ENCODE results near the gene RNPEP. TPM values are rescaled to one million over a fixed set of nuclear protein-coding genes. Genes with fewer than 3 reads are reported as not detected.

Gene RNPEP
- total RNA-seq, 1 experiment from 2014 or later: 57.4 TPM

DNA sequence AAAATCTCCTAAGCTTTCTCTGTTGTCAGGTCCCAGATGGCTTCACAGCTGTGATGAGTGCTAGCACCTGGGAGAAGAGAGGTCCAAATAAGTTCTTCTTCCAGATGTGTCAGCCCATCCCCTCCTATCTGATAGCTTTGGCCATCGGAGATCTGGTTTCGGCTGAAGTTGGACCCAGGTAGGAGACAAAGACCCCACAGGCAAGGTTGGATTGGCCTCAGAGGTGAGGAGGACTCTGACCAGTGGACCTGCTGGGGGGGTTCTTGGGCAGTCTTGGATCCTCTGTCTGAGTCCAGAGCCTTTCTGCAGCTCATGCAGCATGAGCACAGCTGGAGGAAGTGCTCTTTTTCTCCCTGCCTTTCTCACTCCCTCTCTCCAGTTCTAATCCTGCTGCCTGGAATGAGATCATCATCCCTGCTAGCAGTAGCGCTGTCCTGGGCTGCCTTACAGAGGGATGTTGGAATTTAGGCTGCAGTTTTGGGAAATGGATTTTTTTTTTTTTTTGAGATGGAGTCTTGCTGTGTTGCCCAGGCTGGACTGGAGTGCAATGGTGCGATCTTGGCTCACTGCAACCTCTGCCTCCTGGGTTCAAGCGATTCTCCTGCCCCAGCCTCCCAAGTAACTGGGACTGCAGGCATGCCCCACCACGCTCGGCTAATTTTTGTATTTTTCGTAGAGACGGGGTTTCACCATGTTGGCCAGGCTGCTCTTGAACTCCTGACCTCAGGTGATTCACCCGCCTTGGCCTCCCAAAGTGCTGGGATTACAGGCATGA is 7.1 kb downstream of the RNPEP start:
- Mint-ChIP-seq H3K4me1 (peaks cover 17% of the 10 kb centered on the region), H3K36me3 (peaks cover 51% of the 10 kb centered on the region), H3K27ac (no peak overlapping the region), H3K4me3 (no peak overlapping the region), H3K27me3 (ENCODE audit: low read depth) (no peaks in the 10 kb centered on the region), H3K9me3 (no peaks in the 10 kb centered on the region)
- ATAC-seq: no peak
- CTCF ChIA-PET: no interaction called here
- DNase-seq (ENCODE audit: low spot score): no peak
- POLR2A ChIA-PET: interaction anchor here (0.5 kb wide), 1 partner anchor 64 kb away, joined by 3 read pairs; no protein-coding TSS in a partner anchor
- no peak for TF ChIP-seq EMX1 (CRISPR knock-in tag; IDR thresholded peaks at IDR 0.05)
- TF ChIP-seq, protein P1, sequence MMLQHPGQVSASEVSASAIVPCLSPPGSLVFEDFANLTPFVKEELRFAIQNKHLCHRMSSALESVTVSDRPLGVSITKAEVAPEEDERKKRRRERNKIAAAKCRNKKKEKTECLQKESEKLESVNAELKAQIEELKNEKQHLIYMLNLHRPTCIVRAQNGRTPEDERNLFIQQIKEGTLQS (CRISPR knock-in tag; conservative IDR thresholded peaks at IDR 0.05): no peak
- TF ChIP-seq JAZF1 (CRISPR knock-in tag; IDR thresholded peaks at IDR 0.05): no peak
- TF ChIP-seq SOX15 (CRISPR knock-in tag; IDR thresholded peaks at IDR 0.05): no peak
- TF ChIP-seq NR3C1 (CRISPR knock-in tag; conservative IDR thresholded peaks at IDR 0.05; ENCODE audit: low read depth): no peak

DNA sequence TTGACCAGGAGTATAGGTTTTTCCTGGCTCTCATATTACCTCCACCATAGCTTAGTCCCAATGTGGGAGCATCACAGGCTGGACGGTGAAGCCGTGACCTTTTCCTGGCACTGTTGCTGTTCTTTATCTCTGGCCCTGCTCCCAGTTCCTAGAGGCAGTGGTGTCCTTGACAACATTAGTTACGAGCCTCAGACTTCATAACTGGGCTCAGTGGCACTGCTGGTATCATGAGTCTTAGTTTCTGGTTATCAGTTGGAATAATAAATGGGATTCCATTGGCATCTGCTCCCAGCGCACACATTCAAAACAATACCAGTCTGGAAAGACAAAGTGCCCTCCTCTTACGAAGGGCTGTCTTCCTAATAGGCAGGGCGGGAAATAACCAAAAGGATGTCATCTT is 8.0 kb downstream of the RNPEP start:
- TF ChIP-seq, protein P1 (CRISPR knock-in tag; conservative IDR thresholded peaks at IDR 0.05): no peak
- TF ChIP-seq, protein P2, sequence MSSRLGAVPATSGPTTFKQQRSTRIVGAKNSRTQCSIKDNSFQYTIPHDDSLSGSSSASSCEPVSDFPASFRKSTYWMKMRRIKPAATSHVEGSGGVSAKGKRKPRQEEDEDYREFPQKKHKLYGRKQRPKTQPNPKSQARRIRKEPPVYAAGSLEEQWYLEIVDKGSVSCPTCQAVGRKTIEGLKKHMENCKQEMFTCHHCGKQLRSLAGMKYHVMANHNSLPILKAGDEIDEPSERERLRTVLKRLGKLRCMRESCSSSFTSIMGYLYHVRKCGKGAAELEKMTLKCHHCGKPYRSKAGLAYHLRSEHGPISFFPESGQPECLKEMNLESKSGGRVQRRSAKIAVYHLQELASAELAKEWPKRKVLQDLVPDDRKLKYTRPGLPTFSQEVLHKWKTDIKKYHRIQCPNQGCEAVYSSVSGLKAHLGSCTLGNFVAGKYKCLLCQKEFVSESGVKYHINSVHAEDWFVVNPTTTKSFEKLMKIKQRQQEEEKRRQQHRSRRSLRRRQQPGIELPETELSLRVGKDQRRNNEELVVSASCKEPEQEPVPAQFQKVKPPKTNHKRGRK (CRISPR knock-in tag; IDR thresholded peaks at IDR 0.05; ENCODE audit: borderline replicate concordance): no peak
- TF ChIP-seq, protein P3, sequence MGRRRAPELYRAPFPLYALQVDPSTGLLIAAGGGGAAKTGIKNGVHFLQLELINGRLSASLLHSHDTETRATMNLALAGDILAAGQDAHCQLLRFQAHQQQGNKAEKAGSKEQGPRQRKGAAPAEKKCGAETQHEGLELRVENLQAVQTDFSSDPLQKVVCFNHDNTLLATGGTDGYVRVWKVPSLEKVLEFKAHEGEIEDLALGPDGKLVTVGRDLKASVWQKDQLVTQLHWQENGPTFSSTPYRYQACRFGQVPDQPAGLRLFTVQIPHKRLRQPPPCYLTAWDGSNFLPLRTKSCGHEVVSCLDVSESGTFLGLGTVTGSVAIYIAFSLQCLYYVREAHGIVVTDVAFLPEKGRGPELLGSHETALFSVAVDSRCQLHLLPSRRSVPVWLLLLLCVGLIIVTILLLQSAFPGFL (CRISPR knock-in tag; IDR thresholded peaks at IDR 0.05; ENCODE audit: borderline replicate concordance): no peak
- TF ChIP-seq, protein P4, sequence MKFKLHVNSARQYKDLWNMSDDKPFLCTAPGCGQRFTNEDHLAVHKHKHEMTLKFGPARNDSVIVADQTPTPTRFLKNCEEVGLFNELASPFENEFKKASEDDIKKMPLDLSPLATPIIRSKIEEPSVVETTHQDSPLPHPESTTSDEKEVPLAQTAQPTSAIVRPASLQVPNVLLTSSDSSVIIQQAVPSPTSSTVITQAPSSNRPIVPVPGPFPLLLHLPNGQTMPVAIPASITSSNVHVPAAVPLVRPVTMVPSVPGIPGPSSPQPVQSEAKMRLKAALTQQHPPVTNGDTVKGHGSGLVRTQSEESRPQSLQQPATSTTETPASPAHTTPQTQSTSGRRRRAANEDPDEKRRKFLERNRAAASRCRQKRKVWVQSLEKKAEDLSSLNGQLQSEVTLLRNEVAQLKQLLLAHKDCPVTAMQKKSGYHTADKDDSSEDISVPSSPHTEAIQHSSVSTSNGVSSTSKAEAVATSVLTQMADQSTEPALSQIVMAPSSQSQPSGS (CRISPR knock-in tag; IDR thresholded peaks at IDR 0.05; ENCODE audit: borderline replicate concordance, low read depth): no peak
- TF ChIP-seq ESRRA (CRISPR knock-in tag; IDR thresholded peaks at IDR 0.05; ENCODE audit: borderline replicate concordance): no peak
- TF ChIP-seq, protein P5, sequence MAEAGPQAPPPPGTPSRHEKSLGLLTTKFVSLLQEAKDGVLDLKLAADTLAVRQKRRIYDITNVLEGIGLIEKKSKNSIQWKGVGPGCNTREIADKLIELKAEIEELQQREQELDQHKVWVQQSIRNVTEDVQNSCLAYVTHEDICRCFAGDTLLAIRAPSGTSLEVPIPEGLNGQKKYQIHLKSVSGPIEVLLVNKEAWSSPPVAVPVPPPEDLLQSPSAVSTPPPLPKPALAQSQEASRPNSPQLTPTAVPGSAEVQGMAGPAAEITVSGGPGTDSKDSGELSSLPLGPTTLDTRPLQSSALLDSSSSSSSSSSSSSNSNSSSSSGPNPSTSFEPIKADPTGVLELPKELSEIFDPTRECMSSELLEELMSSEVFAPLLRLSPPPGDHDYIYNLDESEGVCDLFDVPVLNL (CRISPR knock-in tag; IDR thresholded peaks at IDR 0.05; ENCODE audit: borderline replicate concordance, low read depth): no peak
- TF ChIP-seq, protein P6, sequence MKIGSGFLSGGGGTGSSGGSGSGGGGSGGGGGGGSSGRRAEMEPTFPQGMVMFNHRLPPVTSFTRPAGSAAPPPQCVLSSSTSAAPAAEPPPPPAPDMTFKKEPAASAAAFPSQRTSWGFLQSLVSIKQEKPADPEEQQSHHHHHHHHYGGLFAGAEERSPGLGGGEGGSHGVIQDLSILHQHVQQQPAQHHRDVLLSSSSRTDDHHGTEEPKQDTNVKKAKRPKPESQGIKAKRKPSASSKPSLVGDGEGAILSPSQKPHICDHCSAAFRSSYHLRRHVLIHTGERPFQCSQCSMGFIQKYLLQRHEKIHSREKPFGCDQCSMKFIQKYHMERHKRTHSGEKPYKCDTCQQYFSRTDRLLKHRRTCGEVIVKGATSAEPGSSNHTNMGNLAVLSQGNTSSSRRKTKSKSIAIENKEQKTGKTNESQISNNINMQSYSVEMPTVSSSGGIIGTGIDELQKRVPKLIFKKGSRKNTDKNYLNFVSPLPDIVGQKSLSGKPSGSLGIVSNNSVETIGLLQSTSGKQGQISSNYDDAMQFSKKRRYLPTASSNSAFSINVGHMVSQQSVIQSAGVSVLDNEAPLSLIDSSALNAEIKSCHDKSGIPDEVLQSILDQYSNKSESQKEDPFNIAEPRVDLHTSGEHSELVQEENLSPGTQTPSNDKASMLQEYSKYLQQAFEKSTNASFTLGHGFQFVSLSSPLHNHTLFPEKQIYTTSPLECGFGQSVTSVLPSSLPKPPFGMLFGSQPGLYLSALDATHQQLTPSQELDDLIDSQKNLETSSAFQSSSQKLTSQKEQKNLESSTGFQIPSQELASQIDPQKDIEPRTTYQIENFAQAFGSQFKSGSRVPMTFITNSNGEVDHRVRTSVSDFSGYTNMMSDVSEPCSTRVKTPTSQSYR (CRISPR knock-in tag; IDR thresholded peaks at IDR 0.05): no peak
- TF ChIP-seq, protein P7, sequence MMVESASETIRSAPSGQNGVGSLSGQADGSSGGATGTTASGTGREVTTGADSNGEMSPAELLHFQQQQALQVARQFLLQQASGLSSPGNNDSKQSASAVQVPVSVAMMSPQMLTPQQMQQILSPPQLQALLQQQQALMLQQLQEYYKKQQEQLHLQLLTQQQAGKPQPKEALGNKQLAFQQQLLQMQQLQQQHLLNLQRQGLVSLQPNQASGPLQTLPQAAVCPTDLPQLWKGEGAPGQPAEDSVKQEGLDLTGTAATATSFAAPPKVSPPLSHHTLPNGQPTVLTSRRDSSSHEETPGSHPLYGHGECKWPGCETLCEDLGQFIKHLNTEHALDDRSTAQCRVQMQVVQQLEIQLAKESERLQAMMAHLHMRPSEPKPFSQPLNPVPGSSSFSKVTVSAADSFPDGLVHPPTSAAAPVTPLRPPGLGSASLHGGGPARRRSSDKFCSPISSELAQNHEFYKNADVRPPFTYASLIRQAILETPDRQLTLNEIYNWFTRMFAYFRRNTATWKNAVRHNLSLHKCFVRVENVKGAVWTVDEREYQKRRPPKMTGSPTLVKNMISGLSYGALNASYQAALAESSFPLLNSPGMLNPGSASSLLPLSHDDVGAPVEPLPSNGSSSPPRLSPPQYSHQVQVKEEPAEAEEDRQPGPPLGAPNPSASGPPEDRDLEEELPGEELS (CRISPR knock-in tag; IDR thresholded peaks at IDR 0.05): no peak
- no peak for TF ChIP-seq NFATC4 (CRISPR knock-in tag; IDR thresholded peaks at IDR 0.05)
- TF ChIP-seq RORB (CRISPR knock-in tag; IDR thresholded peaks at IDR 0.05): no peak
- no peak for TF ChIP-seq KAT7 (CRISPR knock-in tag; IDR thresholded peaks at IDR 0.05; ENCODE audit: borderline replicate concordance)
- peaks cover 51% of the 10 kb centered on the region for H3K36me3 Mint-ChIP-seq
- POLR2A ChIA-PET: no interaction called here

More for the DNA sequence above, 8.0 kb downstream of the RNPEP start:
- H3K27ac Mint-ChIP-seq: no peak overlapping the region
- H3K27me3 Mint-ChIP-seq (ENCODE audit: low read depth): no peaks in the 10 kb centered on the region
- peaks cover 17% of the 10 kb centered on the region for H3K4me1 Mint-ChIP-seq
- CTCF ChIA-PET: no interaction called here
- ATAC-seq (no peak), DNase-seq (ENCODE audit: low spot score) (no peak)
- H3K4me3 Mint-ChIP-seq: no peak overlapping the region
- H3K9me3 Mint-ChIP-seq: no peaks in the 10 kb centered on the region

All from WTC11 (cell line).